GM12878 (cell line): Measurements from ENCODE around the gene DAPK3. TPM values are rescaled to one million over a fixed set of nuclear protein-coding genes. Genes with fewer than 3 reads are reported as not detected.

Experiments
- ATAC-seq: fragments of 200-7000 bp; cut with Tn5 transposase; 3 replicates; pipeline ENCODE4 v1.9.1; 2020; ENCODE audit warnings: mild to moderate bottlenecking, moderate library complexity
- BruUV-seq: library from RNA; stranded (reverse); fragments of 400-500 nt; replicated peaks from 2 replicates; lab custom pipeline; 2021; lab: Mats Ljungman, UMichigan
- CTCF ChIA-PET: fragments of 300-600 bp; sonication (Branson Sonifier 250); formaldehyde crosslinking; extraction: SDS; loops from one replicate; lab custom pipeline; 2021; ENCODE audit warnings: inconsistent platforms; lab: Yijun Ruan, JAX
- POLR2A ChIA-PET: fragments of 350-600 bp; formaldehyde crosslinking; extraction: SDS; loops from one replicate; lab custom pipeline; 2021; ENCODE audit warnings: inconsistent platforms; lab: Charles Lee
- RAD21 ChIA-PET: fragments of 300-600 bp; sonication (Branson Sonifier 250); formaldehyde crosslinking; loops from one replicate; lab custom pipeline; 2023; ENCODE audit warnings: antibody characterized with exemption; ENCODE audit not compliant: unreplicated experiment; lab: Charles Lee
- SMC1A ChIA-PET: fragments of 300-600 bp; sonication (Branson Sonifier 250); formaldehyde crosslinking; loops from one replicate; lab custom pipeline; 2023; ENCODE audit not compliant: unreplicated experiment, uncharacterized antibody; lab: Charles Lee
- DNase-seq: peaks from one replicate; pipeline ENCODE4 v3.0.0-alpha.2; 2011; ENCODE audit warnings: low read depth, low spot score
- FAIRE-seq: peaks from 3 replicates; lab custom pipeline; 2011; peaks lifted over from hg19 to GRCh38; lab: Jason Lieb, UNC
- H2AFZ ChIP-seq: 2 replicates; pipeline ENCODE4 v1.6.0; 2011; ENCODE audit warnings: low read depth, low read length, control low read depth; ENCODE audit not compliant: control insufficient read depth
- H3K27ac ChIP-seq: 2 replicates; pipeline ENCODE4 v1.5.1; 2011; ENCODE audit warnings: control low read depth; ENCODE audit not compliant: control insufficient read depth, insufficient read depth
- H3K27me3 ChIP-seq, 2 experiments: replicated peaks in 1 of 2; 2 replicates each; pipeline versions ENCODE4 v1.6.0 to v1.6.1; 2011; ENCODE audit warnings: low read length in 1 of 2; ENCODE audit not compliant: control insufficient read depth in 2 of 2, insufficient read depth in 2 of 2
- H3K36me3 ChIP-seq, 2 experiments: 2 replicates each; pipeline ENCODE4 v1.5.1; 2011; ENCODE audit warnings: low read length in 1 of 2; ENCODE audit not compliant: control insufficient read depth in 2 of 2, insufficient read depth in 2 of 2
- H3K4me1 ChIP-seq: 2 replicates; pipeline ENCODE4 v1.6.1; 2011; ENCODE audit warnings: mild to moderate bottlenecking, low read length, moderate library complexity, mixed read lengths; ENCODE audit not compliant: control insufficient read depth, insufficient read depth
- H3K4me2 ChIP-seq: 2 replicates; pipeline ENCODE4 v1.6.0; 2011; ENCODE audit warnings: control low read depth; ENCODE audit not compliant: control insufficient read depth, insufficient read depth
- H3K4me3 ChIP-seq: fragments of 200-600 bp; sonication (generic); 2 replicates; pipeline ENCODE4 v1.5.1; 2016
- H3K79me2 ChIP-seq: 2 replicates; pipeline ENCODE4 v1.6.0; 2011; ENCODE audit warnings: low read length; ENCODE audit not compliant: control insufficient read depth, insufficient read depth
- H3K9ac ChIP-seq: 2 replicates; pipeline ENCODE4 v1.8.0; 2011; ENCODE audit warnings: low read length, control low read depth, mixed read lengths; ENCODE audit not compliant: control insufficient read depth, insufficient read depth
- H3K9me3 ChIP-seq: replicated peaks from 3 replicates; pipeline ENCODE4 v1.5.1; 2011; ENCODE audit warnings: mild to moderate bottlenecking, low read length; ENCODE audit not compliant: control insufficient read depth, insufficient read depth
- H4K20me1 ChIP-seq: 2 replicates; pipeline ENCODE4 v1.6.0; 2011; ENCODE audit not compliant: control insufficient read depth, insufficient read depth
- FOS ChIP-seq: IDR thresholded peaks from 3 replicates; pipeline ENCODE4 v1.6.1; 2011; ENCODE audit warnings: borderline replicate concordance; ENCODE audit not compliant: insufficient read length; ENCODE audit errors: extremely low read depth
- FOXM1 ChIP-seq: IDR thresholded peaks from 2 replicates; pipeline ENCODE4 v1.6.1; 2012; ENCODE audit warnings: low read depth, mild to moderate bottlenecking, inconsistent platforms, low read length, moderate library complexity
- HDAC2 ChIP-seq: fragments of 200-600 bp; sonication (generic); IDR thresholded peaks from 2 replicates; pipeline ENCODE4 v1.6.1; 2017
- HDAC6 ChIP-seq: fragments of 200-600 bp; sonication (generic); IDR thresholded peaks from one replicate; pipeline ENCODE4 v1.8.0; 2017; ENCODE audit warnings: antibody characterized with exemption; ENCODE audit not compliant: unreplicated experiment
- IRF4 ChIP-seq: IDR thresholded peaks from 2 replicates; pipeline ENCODE4 v1.6.1; 2011; ENCODE audit warnings: low read depth, low read length
- NFYA ChIP-seq: IDR thresholded peaks from 2 replicates; pipeline ENCODE4 v1.6.1; 2011; ENCODE audit warnings: low read depth, mild to moderate bottlenecking, low read length, improper control_type of control experiment, borderline replicate concordance
- NR2F1 ChIP-seq: fragments of 450-650 bp; conservative IDR thresholded peaks from 2 replicates; pipeline ENCODE4 v1.6.1; 2017; ENCODE audit warnings: mild to moderate bottlenecking
- PAX5 ChIP-seq: IDR thresholded peaks from 2 replicates; pipeline ENCODE4 v1.6.1; 2011; ENCODE audit warnings: low read depth, low read length, borderline replicate concordance
- RFX5 ChIP-seq: IDR thresholded peaks from 2 replicates; pipeline ENCODE4 v1.6.1; 2011; ENCODE audit warnings: low read depth, low read length, improper control_type of control experiment
- USF2 ChIP-seq: IDR thresholded peaks from 2 replicates; pipeline ENCODE4 v1.6.1; 2011; ENCODE audit warnings: low read depth, low read length, improper control_type of control experiment, borderline replicate concordance
- ZBTB11 ChIP-seq: fragments of 450-650 bp; formaldehyde crosslinking; IDR thresholded peaks from 2 replicates; pipeline ENCODE4 v1.5.0; 2022; ENCODE audit warnings: mild to moderate bottlenecking, missing genetic modification characterization
- ZBTB33 ChIP-seq: fragments of 450-650 bp; IDR thresholded peaks from 2 replicates; pipeline ENCODE4 v1.6.1; 2017; ENCODE audit warnings: mild to moderate bottlenecking
- ZNF207 ChIP-seq: fragments of 450-650 bp; IDR thresholded peaks from 2 replicates; pipeline ENCODE4 v1.6.1; 2014; ENCODE audit warnings: antibody characterized with exemption, mild to moderate bottlenecking, borderline replicate concordance
- WGBS: methylation state at CpG from one replicate; pipeline ENCODE4 v1.1.6; 2016; ENCODE audit warnings: low lambda C conversion rate; ENCODE audit not compliant: insufficient replicate concordance, insufficient coverage; ENCODE audit errors: missing lambda C conversion rate; 5-methylcytosine and 5-hydroxymethylcytosine counted together
- in situ Hi-C: fragments of 300-500 bp; cut with MboI; formaldehyde crosslinking; loops from 9 replicates; pipeline ENCODE4 v1.14.3; 2018; ENCODE audit warnings: mixed read lengths
- intact Hi-C: fragments of 100-400 bp; cut with micrococcal nuclease; formaldehyde crosslinking; loops from one replicate; pipeline ENCODE4 v1.14.2; 2022; ENCODE audit not compliant: unreplicated experiment
- polyA plus RNA-seq, 11 experiments: library from polyadenylated mRNA; depleted of rRNA in 4 of 11; unstranded in 6 of 11; stranded (reverse) in 5 of 11; fragments of >200 nt; fragmentation: Nextera tagmentation in 4 of 11; fragmentation: Illumina TruSeq in 1 of 11; extraction: Ambion mirVana in 4 of 11; extraction: Trizol in 1 of 11; gene quantifications; 1 replicate in 1 of 11; 2 replicates in 10 of 11; pipeline versions ENCODE4 v1.2.1 to v1.2.3, GENCODE V29; 2011 to 2016; ENCODE audit warnings: inconsistent platforms in 2 of 11, missing spikeins in 2 of 11, low read depth in 1 of 11
- total RNA-seq, 4 experiments: library from RNA; depleted of rRNA in 3 of 4; stranded (reverse); fragments of >200 nt in 3 of 4; fragmentation: Illumina TruSeq in 1 of 4; extraction: Trizol in 1 of 4; gene quantifications; 2 replicates each; pipeline versions ENCODE4 v1.2.1 to v1.2.3, GENCODE V29; 2013 to 2021

The DAPK3 gene
- total and polyA plus RNA-seq, 10 of the 15 experiments (the other 5 are each of a cell fraction or from before 2014, with no cell fraction given): 0.13 to 46.4 (median 24.8) TPM

- TF ChIP-seq ZNF207: no peak
- no peak for TF ChIP-seq PAX5
- TF ChIP-seq IRF4: no peak
- TF ChIP-seq FOS: no peak
- no peak for TF ChIP-seq HDAC2
- no peak for TF ChIP-seq ZBTB11 (CRISPR knock-in tag)
- no peak for TF ChIP-seq HDAC6
- no peak for TF ChIP-seq FOXM1
- no peak for TF ChIP-seq USF2
- TF ChIP-seq NR2F1: no peak
- TF ChIP-seq ZBTB33: no peak
- TF ChIP-seq NFYA: no peak
- no peak for TF ChIP-seq RFX5
- H3K9ac ChIP-seq: no peak overlapping the region
- WGBS: 3% methylated on average over 2 of the region's 2 CpGs
- H3K4me1 ChIP-seq: no peaks in the 10 kb centered on the region
- H2AFZ ChIP-seq: no peak overlapping the region
- SMC1A ChIA-PET: no interaction called here
- intact Hi-C loops (no loop called here), in situ Hi-C loops (no loop called here)
- H3K79me2 ChIP-seq: no peaks in the 10 kb centered on the region
- DNase-seq: no peak
- no peak for ATAC-seq
- no peak overlapping the region for H3K4me2 ChIP-seq
- no peak overlapping the region for H3K4me3 ChIP-seq
- no peaks in the 10 kb centered on the region for H3K36me3 ChIP-seq
- no TSS peak for BruUV-seq
- POLR2A ChIA-PET: no interaction called here
- no peak overlapping the region for H3K27ac ChIP-seq
- H3K9me3 ChIP-seq: no peaks in the 10 kb centered on the region
- no peaks in the 10 kb centered on the region; a peak in 1 of 4 replicates for H3K27me3 ChIP-seq
- no peak for FAIRE-seq
- no peaks in the 10 kb centered on the region for H4K20me1 ChIP-seq
- CTCF ChIA-PET: no interaction called here
- RAD21 ChIA-PET: no interaction called here
Measured at GRCh38 chr19:3945838-3946237, 25.1 kb downstream of the DAPK3 start.
